Right atrium auricular region (tissue), 2 donors: ENCODE results near the gene IGFL2. TPM values are rescaled to one million over a fixed set of nuclear protein-coding genes. Genes with fewer than 3 reads are reported as not detected.
"Not testable (repeated sequence)": the region's sequence is repeated elsewhere in the genome, so short reads cannot be mapped to it uniquely, and the experiment has no call there.

Experiments
- DNase-seq: peaks from one replicate; pipeline ENCODE4 v3.0.0-alpha.2; 2019; ENCODE audit warnings: low spot score
- H3K27ac ChIP-seq, 2 donors: fragments of 200-600 bp; sonication (generic); 1 replicate in 1 of 2; 2 replicates in 1 of 2; pipeline ENCODE4 v1.5.1; 2016 to 2019
- H3K27me3 ChIP-seq, 2 donors: fragments of 200-600 bp; sonication (generic); one replicate each; pipeline versions ENCODE4 v1.5.1 to v1.6.0; 2017 to 2019
- H3K36me3 ChIP-seq: fragments of 200-600 bp; sonication (generic); one replicate; pipeline ENCODE4 v1.5.1; 2016
- H3K4me1 ChIP-seq, 2 donors: fragments of 200-600 bp; sonication (generic); one replicate each; pipeline versions ENCODE4 v1.5.1 to v1.6.0; 2017 to 2019
- H3K4me3 ChIP-seq, 2 donors: fragments of 200-600 bp; sonication (generic); 1 replicate in 1 of 2; 2 replicates in 1 of 2; pipeline ENCODE4 v1.5.1; 2017 to 2019; ENCODE audit warnings: mild to moderate bottlenecking in 1 of 2, moderate library complexity in 1 of 2
- H3K9me3 ChIP-seq, 2 donors: fragments of 200-600 bp; sonication (generic); one replicate each; pipeline ENCODE4 v1.5.1; 2019
- total RNA-seq, 2 donors: library from RNA; depleted of rRNA; stranded (reverse); fragments of >200 nt; gene quantifications; one replicate each; pipeline ENCODE4 v1.1.0, GENCODE V29; 2016
- TF ChIP-seq, protein P1 (sequence below), 2 donors: fragments of 200-600 bp; sonication (generic); IDR thresholded peaks; one replicate each; pipeline ENCODE4 v1.5.1; 2019; ENCODE audit warnings: antibody characterized with exemption in 2 of 2

Gene IGFL2
- total RNA-seq, 2 donors from 2014 or later: 1.8 TPM; not detected in 1

DNA sequence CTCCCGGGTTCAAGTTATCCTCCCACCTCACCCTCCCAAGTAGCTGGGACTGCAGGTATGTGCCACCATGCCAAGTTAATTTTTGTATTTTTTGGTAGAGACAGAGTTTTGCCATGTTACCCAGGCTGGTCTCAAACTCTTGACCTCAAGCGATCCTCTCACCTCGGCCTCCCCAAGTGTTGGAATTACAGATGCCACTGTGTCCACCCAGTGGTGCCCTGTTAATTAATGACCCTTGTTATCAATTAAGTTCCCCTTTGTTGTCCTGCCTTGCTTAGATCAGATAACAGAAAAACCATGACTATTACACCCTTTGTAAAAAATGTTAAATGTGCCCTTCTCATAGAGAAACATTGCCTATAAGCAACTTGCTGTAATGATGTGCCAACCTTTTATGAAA, 47.1 kb downstream of the IGFL2 start:
- H3K27me3 ChIP-seq: no peaks in the 10 kb centered on the region
- H3K27ac ChIP-seq: no peak overlapping the region
- no peaks in the 10 kb centered on the region for H3K9me3 ChIP-seq
- H3K4me3 ChIP-seq: no peak overlapping the region
- H3K4me1 ChIP-seq: no peaks in the 10 kb centered on the region
- TF ChIP-seq, protein P1, sequence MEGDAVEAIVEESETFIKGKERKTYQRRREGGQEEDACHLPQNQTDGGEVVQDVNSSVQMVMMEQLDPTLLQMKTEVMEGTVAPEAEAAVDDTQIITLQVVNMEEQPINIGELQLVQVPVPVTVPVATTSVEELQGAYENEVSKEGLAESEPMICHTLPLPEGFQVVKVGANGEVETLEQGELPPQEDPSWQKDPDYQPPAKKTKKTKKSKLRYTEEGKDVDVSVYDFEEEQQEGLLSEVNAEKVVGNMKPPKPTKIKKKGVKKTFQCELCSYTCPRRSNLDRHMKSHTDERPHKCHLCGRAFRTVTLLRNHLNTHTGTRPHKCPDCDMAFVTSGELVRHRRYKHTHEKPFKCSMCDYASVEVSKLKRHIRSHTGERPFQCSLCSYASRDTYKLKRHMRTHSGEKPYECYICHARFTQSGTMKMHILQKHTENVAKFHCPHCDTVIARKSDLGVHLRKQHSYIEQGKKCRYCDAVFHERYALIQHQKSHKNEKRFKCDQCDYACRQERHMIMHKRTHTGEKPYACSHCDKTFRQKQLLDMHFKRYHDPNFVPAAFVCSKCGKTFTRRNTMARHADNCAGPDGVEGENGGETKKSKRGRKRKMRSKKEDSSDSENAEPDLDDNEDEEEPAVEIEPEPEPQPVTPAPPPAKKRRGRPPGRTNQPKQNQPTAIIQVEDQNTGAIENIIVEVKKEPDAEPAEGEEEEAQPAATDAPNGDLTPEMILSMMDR (IDR thresholded peaks at IDR 0.05): no peak
- no peak for DNase-seq
- H3K36me3 ChIP-seq: no peaks in the 10 kb centered on the region

DNA sequence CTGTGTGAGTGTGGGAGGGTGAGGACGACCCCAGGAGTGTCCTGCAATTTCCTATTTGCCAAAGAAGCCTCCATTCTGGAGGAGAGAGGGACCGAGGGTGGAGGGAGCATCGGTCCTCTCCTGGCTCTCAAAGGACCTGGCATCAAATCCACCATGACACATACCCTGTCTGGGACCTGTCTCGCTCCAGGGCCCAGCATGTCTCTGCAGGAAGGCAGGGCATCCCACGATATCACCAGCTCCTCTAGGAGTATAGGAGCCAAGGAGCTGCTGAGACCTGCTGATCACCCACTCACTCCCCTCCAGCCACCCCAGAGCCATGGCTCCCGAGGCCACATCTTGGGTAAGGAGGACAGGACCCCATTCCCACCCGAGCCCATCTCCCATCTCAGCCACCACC, 47.9 kb downstream of the IGFL2 start:
- not testable (repeated sequence) for H3K27me3 ChIP-seq, H3K36me3 ChIP-seq, H3K4me3 ChIP-seq, H3K4me1 ChIP-seq, H3K27ac ChIP-seq, H3K9me3 ChIP-seq, DNase-seq

DNA sequence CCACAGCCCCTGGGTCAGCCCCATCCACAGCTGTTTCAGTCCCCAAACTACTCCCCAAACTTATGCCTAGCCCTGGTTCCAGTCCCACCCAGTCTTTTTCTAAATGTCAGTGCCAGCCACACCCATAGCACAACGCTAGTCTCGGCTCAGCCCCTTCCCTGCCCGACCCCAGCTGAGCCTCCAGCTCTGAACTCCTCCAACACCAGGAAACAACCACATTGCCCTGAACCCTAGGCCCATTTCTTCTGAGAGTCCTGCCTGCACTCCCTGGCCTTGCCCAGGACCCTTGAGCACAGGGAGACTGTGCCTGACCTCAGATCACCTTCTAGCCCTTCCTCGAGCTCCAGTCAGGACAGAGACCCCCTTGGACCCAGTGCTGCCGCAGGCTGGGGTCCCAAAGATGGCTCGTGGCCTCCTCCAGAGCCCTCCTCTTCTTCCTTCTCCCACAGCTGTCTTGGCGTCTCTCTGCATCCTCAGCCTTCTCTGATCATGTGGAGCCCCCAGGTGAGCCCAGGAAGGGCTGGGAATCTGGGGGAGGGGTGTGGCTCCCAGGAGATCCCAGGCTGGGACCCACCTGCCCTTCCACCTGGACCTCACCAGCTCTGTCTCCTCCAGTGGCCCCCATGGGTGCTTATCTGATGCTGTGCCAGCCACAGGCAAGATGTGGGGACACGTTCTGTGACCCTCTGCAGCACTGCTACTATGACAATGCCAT, 48.5 kb downstream of the IGFL2 start:
- H3K36me3 ChIP-seq: no peaks in the 10 kb centered on the region
- H3K4me3 ChIP-seq: no peak overlapping the region
- TF ChIP-seq, protein P1 (IDR thresholded peaks at IDR 0.05): no peak
- no peaks in the 10 kb centered on the region for H3K27me3 ChIP-seq
- H3K27ac ChIP-seq: no peak overlapping the region
- no peak for DNase-seq
- H3K4me1 ChIP-seq: no peaks in the 10 kb centered on the region
- H3K9me3 ChIP-seq: no peaks in the 10 kb centered on the region

DNA sequence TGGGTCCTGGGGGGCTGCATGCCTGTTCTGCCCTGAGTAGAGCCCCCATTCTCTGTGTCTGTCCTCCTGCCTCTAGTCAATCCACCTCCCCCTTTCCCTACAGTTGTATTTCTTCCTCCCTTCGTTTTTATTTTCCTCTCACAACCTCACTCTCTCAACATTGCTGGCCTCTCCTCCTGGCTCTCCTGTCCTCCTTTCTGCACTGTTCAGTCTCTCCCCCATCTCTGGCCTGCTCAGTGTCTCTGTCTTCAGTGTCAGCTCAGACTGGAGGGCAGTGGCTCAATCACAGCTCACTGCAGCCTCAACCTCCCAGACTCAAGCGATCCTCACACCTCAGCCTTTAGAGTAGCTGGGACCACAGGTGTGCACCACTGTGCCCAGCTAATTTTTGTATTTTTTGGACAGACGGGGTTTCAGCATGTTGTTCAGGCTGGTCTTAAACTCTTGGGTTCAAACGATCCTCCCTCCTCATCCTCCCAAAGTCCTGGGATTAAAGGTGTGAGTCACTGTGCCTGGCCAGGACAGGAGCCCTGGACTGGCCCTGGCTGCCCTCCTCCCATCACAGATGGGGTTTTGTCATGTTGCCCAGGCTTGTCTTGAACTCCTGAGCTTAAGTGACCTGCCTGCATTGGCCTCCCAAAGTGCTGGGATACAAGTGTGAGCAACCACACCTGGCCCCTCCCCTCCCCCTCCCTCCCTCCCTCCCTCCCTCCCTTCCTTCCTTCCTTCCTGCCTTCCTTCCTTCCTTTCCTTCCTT, 49.5 kb downstream of the IGFL2 start:
- H3K36me3 ChIP-seq: no peaks in the 10 kb centered on the region
- H3K27ac ChIP-seq: no peak overlapping the region
- H3K9me3 ChIP-seq: no peaks in the 10 kb centered on the region
- no peak overlapping the region for H3K4me3 ChIP-seq
- TF ChIP-seq, protein P1 (IDR thresholded peaks at IDR 0.05): no peak
- H3K4me1 ChIP-seq: no peaks in the 10 kb centered on the region
- DNase-seq: no peak
- no peaks in the 10 kb centered on the region for H3K27me3 ChIP-seq

DNA sequence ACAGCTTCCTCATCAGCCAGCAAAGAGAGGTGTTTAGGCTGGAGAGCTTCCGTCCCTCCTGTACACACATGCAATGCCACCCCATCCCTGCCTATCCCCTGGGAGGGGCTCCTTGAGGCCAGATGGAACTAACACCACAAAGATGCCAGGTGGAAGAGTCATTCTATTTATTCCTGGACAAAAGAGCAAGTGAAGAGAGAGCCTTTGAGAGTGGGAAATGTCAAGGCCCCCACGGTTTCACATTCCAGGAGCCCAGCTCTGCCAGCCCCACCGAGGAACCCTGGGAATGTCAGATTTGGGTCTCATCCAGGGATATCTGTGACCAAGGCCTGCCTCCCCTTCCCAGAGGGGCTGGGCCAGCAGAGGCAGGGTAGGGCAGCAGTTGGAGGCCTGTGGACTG, 50.7 kb downstream of the IGFL2 start:
- H3K36me3 ChIP-seq: no peaks in the 10 kb centered on the region
- H3K27ac ChIP-seq: no peak overlapping the region
- no peaks in the 10 kb centered on the region for H3K9me3 ChIP-seq
- no peaks in the 10 kb centered on the region for H3K4me1 ChIP-seq
- H3K4me3 ChIP-seq: no peak overlapping the region
- TF ChIP-seq, protein P1 (IDR thresholded peaks at IDR 0.05): no peak
- no peaks in the 10 kb centered on the region for H3K27me3 ChIP-seq
- no peak for DNase-seq

DNA sequence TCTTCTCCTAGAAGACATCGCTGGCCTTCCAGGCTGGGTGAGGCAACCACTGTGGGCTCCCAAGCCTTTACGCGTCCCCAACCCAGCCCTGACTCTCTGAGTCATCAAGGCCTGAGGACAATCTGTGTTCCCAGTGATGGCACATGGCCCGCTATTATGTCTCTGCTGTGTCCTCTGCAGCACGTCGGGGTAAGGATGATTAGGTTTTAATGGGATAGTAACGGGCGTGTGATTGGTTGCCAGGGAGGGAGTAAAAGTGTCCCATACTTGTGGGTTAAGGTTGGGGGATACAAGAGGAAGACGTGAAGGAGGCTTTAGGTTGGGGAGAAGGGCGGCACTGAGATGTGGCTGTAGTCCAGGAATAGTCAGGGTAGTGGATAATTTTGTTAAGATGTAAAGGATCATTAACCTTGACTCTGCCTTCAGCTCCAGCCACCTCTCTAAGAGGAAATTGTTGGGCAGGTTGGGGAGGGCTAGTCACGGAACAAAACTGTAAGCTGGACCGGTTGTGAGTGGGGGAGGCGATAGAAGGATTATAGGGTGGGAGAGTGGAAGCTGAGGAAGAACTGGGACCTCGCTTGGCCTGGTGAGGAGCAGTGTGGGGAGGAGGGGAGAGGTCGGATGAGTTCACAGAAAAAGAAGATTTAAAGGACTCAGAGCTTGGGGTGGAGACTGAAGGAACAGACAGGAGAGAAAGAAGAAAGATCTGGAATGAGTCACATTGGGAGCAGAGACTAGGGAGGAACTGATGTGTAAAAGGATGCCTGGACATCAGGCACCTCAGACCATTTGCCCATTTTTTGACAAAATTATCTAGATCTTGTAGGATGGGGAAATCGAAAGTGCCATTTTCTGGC, 53.6 kb downstream of the IGFL2 start:
- Histone ChIP-seq H3K27ac (no peak overlapping the region), H3K4me1 (peaks cover 0 to 3% of the 10 kb centered on the region in 2 donors), H3K27me3 (no peaks in the 10 kb centered on the region), H3K9me3 (no peaks in the 10 kb centered on the region), H3K36me3 (no peaks in the 10 kb centered on the region), H3K4me3 (no peak overlapping the region)
- no peak for DNase-seq
- TF ChIP-seq, protein P1 (IDR thresholded peaks at IDR 0.05): no peak
